ENCODE results near the gene CELSR1.
A peak's percentile ranks its signal among the peaks of the same experiment; 100 is the strongest.

CELSR1 gene

DNA sequence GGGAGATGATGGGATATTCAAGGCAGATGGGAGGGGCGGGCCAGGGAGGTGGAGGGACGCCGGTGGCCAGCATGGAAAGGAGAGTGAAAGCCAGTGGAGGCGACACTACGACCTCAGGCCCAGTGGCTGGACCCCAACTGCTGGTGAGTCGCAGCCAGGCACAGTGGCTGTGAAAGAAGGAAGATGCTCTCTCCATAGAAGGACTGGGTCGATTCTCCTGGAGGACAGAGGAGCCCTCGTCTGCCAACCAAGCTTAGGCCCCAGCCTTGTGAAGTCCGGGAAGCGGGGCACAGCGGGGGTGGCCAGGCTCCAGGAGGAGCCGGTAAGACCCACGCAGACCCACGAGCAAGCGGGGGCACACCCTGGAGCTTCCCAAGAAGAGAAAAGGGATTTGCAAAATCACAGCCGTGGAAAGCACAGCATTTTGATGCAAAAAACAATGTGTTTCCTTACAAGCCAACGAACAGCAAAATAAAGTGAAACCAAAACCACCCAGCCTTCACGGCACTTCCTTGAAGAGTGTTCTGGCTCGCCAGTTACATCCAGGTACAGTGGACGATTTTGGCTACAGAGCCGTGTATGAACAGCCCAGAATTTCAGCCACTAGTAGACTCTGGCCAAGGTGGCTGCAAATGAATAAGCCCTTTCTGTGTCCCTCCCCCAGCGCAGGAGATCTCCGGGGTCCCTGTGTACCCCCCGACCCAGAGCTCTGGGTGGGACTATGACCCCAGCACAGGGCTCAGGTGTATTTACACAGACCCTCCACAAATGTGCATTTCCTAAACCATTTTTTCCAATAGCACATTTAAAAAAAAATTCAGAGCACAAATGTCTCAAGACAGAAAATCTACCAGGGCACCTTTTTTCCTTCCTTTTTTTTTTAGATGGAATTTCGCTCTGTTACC lies 105.0 kb downstream of the CELSR1 start:
- peak; percentile 91 for FAIRE-seq
- DNase-seq (ENCODE audit: extremely low spot score, insufficient read length, low read depth): peak; percentile 32

DNA sequence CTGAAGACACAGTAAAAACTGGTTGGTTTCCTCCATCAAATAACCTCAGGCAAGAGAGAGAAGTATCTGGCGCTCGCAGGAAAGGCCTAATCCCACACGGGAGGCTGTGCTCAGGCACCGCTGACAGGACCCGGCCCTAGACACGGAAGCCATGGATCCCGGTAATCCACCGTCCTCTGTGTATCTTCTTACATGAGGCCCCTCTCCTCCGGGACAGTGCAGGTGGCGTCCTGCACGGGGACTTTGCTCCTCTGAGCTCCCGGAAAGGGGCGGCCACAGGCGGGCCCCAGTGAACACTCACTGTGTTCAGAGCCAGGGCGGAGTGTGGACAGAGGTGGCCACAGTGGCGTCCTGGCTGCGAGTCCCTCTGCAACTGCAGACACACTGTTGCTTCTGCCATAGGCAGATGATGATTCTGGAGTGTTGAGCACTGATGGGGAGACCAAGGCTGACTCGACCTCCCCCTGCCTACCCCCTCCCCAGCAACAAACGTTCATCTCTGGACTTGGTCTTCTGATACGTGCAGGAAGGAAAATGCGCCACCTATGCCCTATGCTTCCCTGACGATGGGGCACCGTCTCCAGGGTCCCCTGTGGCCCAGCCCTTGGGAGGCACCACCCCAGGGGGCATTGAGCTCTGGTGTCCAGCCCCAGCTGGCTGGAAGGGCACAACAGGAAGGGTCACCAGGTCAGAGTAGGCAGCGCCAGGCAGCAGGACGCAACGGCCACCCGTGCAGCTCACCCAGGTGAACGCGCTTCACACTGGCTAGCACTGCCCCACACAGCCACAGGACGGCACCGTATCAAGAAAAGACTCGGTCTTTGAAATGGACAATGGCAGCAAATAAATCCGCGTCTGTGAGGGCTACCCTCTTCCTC lies 106.2 kb downstream of the CELSR1 start:
- FAIRE-seq (no peak), DNase-seq (ENCODE audit: extremely low spot score, insufficient read length, low read depth) (no peak)

DNA sequence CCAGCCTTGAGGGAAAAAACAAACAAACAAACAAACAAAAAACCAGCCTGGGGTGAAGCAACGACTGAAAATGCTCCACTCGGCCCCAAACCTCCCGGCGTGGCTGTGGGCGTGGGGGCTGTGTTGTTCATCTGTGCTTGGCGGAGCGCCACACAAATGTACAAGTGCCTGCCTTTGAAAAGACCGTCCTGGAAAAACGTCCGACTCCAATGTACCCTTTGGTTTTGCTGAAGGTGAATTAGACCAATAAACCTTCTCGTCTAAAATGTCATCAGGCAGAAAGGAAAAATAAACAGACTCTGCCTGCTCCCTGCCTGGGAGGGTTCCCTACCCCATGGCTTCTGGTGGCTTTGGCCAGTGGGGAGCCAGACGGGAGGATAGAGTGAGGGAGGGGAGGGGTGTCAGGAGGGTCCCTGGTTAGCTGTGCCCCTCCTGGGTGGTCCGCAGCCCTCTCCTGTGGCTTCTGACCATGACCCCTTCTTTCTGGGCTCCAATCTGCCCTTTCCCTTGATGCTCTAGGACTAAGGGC lies 108.0 kb downstream of the CELSR1 start:
- no peak for DNase-seq (ENCODE audit: extremely low spot score, insufficient read length, low read depth)
- no peak for FAIRE-seq

DNA sequence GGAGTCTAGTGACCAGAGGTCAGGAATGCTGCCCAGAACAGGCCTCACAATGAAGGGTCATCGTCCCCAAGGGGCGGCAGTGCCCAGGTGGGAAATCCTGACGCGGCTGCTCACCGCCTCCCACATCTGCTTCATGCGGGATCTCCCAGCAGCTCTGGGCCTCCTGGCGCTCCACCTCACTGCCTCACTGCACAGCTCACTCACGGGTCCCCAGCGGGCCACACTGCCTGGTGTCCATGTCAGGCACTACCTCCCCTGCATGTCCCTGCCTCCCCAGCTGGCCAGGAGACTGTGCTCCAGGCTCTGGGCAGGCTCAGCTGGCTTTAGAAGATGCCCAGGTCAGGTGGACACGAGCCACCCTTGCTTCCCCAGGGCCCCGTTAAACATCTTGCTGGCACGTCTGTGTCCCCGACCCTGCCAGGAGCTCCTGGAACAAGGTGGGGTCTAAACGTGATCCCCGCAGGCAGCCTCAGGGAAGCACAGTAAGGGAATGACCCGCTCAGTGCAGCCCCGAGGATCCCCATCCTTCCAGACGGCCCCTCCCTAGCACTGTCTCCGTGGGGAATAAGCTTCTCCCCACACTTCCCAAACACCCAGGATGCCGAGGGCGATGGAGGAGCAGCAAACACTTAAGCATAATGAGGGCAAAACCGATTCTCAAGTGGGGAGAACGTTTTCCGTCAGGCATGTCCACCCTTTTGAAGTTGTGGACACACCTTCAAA lies 108.7 kb downstream of the CELSR1 start:
- no peak for DNase-seq (ENCODE audit: extremely low spot score, insufficient read length, low read depth)
- FAIRE-seq: no peak

DNA sequence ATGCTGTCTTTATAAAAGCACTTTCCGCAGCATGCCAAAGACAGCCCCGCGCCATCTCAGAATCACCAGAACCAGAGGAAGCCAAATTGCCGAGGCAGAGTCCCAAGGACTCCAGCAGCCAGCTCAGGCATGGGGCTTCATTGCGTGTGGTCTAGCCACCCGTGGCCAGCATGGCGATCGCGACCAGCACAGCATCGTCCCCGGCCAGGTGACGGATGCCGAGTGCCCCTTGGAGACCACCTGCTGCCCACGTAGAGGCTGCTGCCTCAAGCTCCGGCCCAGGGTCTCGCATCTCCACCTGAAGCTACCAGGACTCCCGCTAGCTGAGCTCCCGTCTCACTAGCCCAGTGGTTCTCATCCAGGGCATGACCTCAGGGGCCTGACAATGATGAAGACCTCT lies 109.2 kb downstream of the CELSR1 start:
- FAIRE-seq: no peak
- DNase-seq (ENCODE audit: extremely low spot score, insufficient read length, low read depth): no peak

DNA sequence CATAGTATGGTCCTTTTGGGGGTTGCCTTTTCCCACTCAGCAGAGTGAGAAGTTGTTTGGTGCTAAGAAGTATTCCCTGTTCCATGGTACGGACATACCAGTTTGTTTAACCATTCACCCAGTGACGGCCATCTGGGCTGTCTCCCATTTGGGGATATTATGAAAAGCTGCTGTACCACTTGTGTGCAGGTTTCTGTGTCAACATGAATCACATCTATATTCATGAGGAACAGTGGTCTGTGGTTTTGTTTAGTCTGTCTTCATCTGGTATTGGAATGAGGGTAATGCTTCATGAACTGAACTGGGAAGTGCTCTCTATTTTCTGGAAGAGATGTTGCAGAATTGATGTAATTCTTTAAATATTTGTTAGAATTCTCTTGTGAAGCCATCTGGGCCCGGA lies 112.4 kb downstream of the CELSR1 start:
- DNase-seq (ENCODE audit: extremely low spot score, insufficient read length, low read depth) (no peak), FAIRE-seq (no peak)

DNA sequence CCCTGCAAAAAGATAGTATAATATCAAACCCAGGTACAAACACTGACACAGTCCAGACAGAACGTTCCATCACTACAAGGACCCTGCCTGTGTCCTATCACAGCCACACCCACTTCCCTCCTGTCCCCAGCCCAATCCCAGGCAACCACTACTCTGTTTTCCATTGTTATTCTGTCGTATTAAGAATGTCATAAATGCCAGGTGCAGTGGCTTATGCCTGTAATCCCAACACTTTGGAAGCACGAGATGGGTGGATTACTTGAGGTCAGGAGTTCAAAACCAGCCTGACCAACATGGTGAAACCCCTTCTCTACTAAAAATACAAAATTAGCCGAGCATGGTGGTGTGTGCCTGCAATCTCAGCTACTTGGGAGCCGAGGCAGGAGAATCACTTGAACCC lies 112.9 kb downstream of the CELSR1 start:
- FAIRE-seq (no peak), DNase-seq (ENCODE audit: extremely low spot score, insufficient read length, low read depth) (no peak)

DNA sequence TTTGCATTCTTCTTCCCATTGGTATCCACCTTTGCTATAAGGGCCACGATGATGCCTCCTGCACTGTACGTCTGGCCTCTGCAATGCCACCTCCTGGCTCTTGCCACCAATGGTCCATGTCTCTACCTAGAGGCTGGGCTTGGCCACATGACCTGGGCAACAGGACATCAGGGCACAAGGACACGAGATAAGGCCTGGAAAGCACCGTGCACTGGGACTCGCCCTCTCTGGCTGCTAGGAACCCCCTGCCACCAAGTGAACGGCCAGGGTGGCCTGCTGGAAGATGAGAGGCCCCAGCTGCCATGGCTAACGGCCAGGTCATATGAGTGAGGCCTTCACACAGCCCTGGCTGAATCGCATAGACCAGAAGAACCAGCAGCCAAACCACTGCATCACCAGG lies 114.5 kb downstream of the CELSR1 start:
- no peak for FAIRE-seq
- no peak for DNase-seq (ENCODE audit: extremely low spot score, insufficient read length, low read depth)

DNA sequence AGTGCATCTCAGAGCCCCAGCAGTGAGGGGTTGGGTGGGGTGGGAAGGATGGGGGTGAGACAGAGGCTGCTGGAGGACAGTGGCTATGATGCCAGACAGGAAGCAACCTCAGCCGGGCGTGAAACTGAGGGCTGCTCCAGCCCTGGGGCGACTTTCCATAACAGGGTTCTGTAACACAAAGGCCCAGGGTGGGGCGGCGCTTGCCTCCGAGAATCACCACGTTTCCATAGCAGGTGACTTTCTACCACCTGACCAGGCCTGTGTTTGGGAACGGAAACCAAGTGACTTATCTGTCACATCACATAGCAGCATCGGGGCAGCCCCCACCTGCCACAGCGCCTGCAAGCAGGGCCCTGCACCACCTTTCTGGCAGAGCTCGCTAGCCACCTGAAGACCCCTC lies 116.2 kb downstream of the CELSR1 start:
- DNase-seq (ENCODE audit: extremely low spot score, insufficient read length, low read depth) (peak; percentile 22), FAIRE-seq (peak; percentile 76)

DNA sequence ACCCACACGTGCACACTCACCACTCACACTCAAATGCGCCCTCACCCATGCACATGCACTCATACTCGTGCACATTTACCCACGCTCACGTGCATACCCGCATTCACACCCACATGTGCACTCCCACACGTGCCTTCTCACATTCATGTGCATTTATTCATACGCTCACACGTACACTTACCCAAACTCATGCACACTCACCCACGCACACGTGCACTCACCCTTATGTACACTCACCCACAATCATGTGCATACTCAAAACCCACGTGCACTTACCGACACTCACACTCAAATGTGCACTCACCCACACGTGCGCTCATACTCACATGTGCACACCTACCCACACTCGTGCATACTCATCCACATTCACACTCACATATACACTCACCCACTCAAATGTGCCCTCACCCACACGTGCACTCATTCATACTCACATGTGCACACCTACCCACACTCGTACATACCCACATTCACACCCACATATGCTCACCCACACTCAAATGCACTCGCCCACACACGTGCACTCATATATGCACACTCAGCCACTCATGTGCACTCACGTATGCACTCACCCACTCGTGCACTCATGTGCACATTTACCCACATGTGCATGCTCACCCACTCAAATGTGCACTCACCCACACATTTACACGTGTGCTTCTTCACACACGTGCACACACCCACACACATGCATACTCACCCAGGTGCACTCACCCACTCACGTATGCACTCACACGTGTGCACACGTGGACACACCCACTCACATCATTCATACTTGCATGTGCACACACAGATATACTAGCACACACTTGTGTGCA lies 117.5 kb downstream of the CELSR1 start:
- no peak for DNase-seq (ENCODE audit: extremely low spot score, insufficient read length, low read depth)
- FAIRE-seq: no peak

DNA sequence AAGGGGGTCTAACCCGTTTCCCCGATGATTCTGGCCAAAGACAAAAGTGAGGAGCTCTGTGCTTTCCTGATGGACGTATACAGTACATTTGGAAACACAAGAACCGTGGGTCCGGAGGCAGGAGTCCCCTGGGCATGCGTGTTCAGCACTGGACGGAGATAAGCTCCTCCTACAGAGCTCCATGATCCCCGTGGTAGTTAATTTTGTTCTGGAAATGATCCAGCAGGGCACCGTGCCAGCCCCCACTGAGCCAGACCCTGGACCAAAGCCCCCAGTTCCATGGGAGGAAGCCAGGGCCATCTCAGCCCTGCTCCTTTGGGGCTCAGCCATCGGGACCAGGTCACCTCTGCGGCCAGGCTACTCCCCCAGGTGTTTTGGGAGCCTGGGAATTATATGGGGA lies 118.6 kb downstream of the CELSR1 start:
- DNase-seq (ENCODE audit: extremely low spot score, insufficient read length, low read depth): no peak
- FAIRE-seq: no peak

DNA sequence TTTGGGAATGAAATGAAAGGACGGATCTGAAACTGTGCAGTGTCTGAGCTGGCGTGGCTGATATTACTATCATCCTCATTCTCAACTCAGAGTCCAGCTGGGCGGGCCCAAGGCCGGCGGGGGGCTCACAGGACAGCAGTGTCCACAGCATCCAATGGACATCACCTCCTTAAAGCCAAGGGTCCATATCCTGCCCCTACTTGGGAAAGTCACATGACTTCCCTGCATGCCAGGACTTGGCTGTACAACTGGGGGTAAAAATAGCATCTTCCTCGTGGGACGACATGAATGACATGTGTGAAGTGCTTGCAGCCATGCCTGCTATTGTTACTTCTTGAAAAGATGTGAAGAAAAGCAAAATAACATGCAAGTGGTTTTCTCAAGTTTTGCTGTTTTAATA lies 119.7 kb downstream of the CELSR1 start:
- DNase-seq (ENCODE audit: extremely low spot score, insufficient read length, low read depth): no peak
- FAIRE-seq: no peak

DNA sequence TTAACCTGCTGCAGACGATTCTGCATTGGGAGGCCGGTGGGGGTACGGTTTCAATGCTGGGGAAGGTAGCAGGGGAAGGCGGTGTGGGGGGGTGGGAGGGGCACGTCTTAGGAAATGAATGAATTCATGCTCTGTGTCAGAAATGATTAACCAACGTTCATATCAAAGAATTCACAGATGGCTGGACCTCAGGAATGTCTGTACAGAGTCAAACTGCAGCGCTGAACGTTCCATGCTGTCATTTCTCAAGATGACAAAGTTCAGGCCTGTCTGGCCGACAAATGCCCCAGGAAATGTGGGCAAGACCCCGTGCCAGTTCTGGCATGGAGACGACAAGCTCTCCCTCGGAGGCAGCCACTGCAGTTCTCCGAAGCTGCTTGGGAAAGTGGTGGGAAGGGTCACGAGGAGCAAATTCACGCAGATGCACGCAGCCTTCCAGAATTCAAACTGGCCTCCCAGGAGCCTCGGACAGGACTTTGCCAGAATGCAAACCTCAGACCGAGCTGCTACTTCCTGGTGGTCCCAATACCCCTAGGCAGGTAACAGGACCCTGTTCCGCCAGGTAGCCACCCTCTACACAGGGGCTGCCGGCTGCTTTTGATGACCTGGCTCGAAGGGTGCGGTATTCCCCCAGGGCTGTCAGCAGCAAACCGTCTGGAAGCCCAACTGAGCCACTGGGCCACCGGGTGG lies 120.4 kb downstream of the CELSR1 start:
- DNase-seq (ENCODE audit: extremely low spot score, insufficient read length, low read depth) (no peak), FAIRE-seq (no peak)

DNA sequence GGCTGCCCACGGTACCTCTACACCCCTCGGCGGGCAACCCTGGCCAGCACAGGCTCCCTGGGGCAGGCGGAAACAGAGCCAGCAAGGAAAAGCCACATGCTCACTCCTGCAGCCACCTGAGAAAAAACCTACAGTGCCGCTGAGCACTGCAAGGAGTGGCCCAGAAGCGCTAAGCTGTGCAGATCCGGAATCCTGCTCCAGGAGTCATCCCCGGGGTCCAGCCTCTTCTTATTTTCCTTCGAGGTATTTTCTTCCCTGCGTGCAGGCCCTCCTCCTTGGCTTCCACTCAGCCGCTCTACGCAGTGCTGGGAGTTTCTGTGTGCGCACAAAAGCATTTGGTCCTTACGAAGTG lies 120.9 kb downstream of the CELSR1 start:
- FAIRE-seq (no peak), DNase-seq (ENCODE audit: extremely low spot score, insufficient read length, low read depth) (no peak)

DNA sequence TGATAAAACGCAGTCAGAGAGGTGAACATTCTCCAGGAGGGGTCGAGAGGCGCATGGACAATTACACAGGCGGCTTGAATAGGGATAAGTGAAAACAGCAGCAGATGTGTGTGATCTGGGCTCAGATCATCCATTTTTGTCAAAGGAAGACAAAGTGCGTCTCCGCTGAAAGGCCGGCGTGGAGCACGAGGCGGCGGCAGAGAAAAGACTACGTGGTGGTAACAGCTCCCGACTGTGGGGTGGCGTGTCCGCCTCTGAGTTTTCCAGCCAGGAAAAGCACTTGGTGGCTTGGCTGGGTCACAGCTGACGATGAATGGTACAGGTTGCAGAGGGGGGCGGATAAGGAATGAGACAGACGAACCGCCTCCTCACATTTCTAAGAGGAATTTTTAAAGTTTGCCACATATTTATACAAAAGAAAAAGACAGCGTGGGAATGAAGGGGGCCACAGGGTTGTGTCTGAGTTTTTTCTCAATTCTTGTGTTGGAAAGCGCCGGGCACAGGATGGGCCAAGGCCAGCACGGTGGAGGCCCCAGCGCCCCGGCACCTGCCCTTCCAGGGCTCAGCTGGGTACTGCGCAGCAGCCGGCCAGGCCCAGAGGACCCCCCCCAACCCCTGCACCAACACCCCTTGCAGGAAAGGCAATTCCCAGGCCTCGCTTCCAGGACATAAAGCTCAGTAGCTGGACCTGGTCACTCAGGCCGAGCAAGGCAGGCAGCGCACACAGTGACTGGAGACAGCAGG lies 121.5 kb downstream of the CELSR1 start:
- no peak for FAIRE-seq
- no peak for DNase-seq (ENCODE audit: extremely low spot score, insufficient read length, low read depth)

DNA sequence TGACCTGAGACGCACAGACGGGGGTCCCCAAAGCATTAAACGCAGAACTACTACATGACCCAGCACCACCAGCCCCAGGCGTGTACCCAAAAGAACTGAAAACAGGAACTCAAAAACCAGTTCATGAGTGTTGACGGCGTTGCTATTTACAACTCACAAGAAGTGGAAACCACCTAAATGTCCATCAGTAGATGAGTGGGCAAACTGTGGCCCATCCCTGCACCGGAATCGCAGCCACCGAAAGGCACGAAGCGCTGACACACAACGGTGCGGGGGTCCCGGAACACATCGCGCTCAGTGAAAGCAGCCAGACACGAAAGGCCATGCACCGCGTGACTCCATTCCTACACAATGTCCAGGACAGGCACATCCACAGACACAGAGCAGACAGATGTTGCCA lies 122.7 kb downstream of the CELSR1 start:
- DNase-seq (ENCODE audit: extremely low spot score, insufficient read length, low read depth): no peak

DNA sequence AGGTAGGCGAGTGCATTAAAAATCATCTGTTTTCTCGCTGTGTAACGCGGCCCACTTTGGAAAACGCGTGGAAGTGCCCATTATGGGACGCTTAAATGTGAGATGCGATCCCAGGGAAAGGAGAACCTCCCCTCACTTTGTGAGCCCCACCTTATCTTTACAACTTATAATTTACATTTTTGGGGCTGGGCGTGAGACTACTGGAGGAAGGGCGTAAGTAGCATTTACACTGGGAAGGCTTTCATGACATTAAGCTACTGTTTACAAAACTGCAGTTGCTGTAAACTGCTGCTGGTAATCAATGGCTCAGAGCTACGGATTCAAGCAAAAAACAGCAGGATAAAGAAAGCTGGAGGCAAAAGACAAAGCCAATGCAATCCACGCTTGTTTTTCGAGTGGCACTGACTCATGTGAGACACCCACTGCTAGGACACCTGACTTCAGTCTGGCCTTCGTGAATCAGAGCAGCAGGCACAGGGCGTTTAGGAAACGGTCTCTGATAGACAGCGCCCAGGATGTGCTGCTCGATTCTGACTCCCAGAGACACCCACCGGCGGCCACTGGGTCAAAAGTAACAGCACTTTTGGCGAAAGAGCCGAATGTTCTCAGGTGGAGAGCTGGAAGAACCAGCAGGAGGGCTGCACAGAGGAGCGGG lies 123.6 kb downstream of the CELSR1 start:
- FAIRE-seq: no peak
- DNase-seq (ENCODE audit: extremely low spot score, insufficient read length, low read depth): no peak

More for the DNA sequence above, 122.7 kb downstream of the CELSR1 start:
- no peak for FAIRE-seq

DNA sequence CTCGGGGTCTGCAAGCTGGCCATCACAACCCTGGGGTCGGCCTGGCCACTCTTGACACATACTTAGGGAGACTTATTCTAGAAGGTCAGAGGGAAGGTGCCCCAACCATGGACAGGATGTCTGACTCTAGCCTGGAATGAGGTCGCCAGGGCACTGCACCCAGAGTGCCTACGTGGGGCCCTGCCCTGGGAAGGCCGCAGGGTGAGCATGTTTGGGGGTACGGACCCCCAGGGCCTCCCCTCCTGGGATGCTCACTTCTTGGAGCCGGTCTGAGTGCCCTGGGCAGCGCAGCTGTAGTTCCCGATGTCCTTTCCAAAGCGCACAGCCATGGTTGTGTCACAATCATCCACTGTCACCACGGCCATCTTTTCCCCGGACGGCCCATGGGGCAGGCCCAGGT lies 126.1 kb downstream of the CELSR1 start:
- FAIRE-seq (no peak), DNase-seq (ENCODE audit: extremely low spot score, insufficient read length, low read depth) (no peak)
